Activated naive CD8-positive, alpha-beta T cell treated with anti-CD3 and anti-CD28 coated beads, Interleukin-2, amount 50 U/mL, for 16 hours (primary cell): ENCODE measurements around the gene SPACA7.

Experiments used
- DNase-seq: peaks from one replicate; pipeline ENCODE4 v3.0.0-alpha.2; 2020; ENCODE audit warnings: low read depth, low spot score

SPACA7 gene

GRCh38 chr13:112465251-112466131 is 89.3 kb downstream of the SPACA7 start:
- DNase-seq = no peak

DNA sequence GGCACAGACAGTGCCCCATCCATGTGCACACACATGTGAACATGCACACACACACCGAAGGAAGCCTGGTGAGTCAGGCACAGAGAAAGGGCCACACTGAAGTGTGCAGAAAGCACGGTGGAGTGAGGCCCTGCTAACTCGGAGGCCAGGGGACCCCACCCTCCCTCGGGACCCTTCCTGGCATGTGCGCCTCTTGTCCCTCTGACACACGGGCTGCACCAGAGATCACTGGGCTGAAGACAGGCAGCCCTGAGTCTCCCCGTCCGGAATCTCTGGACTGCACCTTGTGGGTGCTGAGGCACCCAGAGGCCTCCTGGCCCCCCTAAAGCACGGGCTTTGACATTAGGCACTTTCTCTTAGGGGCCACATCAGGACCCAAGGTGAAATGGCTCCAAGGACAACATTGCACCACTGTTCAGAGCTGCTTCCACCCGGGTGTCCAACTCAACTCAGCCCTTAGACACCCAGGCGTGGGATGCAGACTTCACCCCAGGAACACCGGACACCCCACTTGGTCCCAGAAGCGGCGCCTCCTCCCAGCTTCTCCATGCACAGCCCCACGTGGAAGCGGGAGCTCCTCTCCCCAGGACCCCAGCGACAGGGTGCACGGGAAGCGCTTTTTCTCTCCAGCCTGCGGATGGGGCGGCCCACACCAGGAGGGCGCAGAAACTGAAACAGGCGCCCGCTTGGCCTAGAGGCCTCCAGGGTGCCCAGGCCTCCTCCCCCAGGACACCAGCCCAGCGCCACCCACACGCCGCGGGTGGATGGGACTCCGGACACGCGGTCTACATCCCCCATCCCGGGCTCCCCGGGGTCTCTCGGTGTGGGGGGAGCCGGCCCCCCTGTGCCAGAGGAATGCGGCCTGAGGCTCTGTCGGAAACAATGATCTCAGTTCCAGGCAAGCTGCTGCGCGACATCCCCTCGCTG is 90.2 kb downstream of the SPACA7 start:
- DNase-seq = no peak

DNA sequence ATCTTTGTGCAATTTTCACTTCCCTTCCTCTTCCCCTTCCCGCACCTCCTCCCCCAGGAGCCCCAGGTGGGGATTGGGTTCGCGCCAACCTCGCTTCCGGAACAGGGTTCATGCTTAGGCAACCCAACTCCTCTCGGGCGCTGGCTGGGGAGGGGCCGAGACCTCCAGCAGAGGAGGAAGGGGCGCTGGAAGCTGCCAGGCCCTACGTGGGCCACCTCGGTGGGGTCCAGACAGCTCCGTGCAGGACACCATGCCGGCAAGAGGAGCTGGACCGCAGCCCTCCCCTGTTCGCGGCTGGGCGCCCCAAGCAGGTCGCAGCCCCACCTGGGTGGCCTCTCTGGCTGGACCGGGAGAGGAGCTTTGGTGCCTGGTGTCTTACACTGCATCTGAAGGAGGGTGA is 91.1 kb downstream of the SPACA7 start:
- no peak for DNase-seq

- no peak for DNase-seq
Observed at GRCh38 chr13:112468069-112468468, 91.9 kb downstream of the SPACA7 start.

DNA sequence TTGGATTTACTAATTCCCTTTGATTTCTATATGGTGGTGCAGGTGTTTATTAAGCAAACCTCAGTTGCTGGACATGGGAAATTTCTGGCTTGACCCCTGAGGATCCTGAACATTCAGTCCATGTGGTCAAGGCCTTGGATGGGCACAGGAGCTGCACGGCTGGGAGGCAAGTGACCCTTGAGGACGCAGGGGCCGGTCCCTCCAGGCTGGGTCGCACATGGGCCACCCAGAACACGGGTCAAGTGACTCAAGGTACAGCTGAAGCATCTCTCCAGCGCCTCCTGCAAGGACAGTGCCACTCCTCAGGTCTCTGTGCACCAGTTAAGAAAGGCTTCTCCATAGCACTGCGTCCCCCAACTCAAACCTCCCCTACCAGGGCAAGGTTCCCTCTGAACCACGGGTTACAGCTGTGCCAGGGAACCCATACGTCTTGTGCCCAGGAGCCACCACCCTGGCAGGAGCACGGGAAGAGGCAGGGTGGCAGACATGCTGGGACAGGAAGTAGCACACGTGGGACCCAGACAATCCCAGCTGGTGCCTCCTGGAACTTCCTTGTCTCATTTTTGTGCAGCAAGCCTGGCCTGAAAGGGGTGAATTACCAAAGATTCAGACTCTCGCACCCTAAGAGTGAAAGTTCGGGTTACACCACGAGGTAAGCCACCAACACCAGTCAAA is 93.1 kb downstream of the SPACA7 start:
- DNase-seq = no peak

- DNase-seq = no peak
Observed at GRCh38 chr13:112473818-112474217, 97.7 kb downstream of the SPACA7 start.

DNA sequence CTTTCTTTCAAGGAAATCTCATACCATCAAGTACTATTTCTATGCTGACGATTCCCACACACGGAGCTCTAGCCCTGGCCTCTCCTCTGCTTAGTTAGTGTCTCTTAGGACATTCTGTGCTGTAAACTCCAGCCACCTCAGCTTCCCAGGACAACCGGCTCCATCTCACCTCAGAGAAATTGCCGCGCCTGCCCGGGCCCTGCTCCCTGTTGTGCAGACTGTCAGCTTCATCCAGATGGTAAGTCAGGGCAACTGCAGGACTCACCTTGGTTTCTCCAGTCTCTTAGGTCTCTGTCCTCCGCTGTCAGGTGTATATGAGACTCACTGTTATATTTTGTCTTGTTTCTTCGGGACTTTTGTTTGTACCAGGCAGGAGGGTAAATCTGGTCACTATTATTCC is 98.7 kb downstream of the SPACA7 start:
- DNase-seq = no peak

GRCh38 chr13:112475889-112476288 is 99.7 kb downstream of the SPACA7 start:
- DNase-seq = no peak

- DNase-seq = no peak
Observed at GRCh38 chr13:112477070-112477619, 101.0 kb downstream of the SPACA7 start.

DNA sequence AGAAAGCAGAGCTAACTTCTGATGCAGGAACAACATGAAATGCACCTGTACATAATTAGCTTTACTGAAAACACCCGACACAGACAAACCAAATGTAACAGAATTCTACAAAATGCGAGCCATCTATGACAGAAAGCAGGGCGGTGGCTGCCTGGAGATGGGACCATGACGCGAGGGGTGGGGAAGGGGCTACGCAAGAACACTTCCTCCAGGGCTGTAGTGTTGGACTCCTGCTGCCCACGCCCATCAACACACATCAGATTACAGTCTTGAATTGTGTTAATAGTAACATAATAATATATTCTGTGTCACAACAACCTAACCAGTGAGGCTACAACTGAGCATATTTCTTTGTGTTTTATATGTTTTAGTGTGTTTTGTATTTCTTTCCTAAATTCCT is 103.2 kb downstream of the SPACA7 start:
- no peak for DNase-seq

GRCh38 chr13:112481458-112481857 is 105.3 kb downstream of the SPACA7 start:
- DNase-seq = no peak

DNA sequence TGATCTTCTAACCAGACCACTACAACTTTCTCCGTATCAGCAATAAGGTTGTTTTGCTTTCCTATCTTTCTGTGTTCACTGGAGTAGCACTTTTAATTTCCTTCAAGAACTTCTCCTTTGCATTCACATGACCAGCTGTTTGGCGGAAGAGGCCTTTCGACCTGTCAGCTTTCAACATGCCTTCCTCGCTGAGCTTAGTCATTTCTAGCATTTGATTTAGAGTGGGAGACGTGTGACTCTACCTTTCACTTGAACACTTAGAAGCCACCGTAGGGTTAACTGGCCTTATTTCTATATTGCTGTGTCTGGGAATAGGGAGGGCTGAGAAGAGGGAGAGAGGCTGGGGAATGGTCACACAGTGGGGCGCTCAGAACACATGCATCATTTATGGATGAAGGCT is 107.1 kb downstream of the SPACA7 start:
- no peak for DNase-seq
